IMR-90 (cell line): ENCODE measurements around the gene SLC25A33. TPM values are rescaled to one million over a fixed set of nuclear protein-coding genes. Genes with fewer than 3 reads are reported as not detected.
A peak's percentile ranks its signal among the peaks of the same experiment; 100 is the strongest.

ENCODE experiments used
- ATAC-seq: fragments of 200-7000 bp; cut with Tn5 transposase; 2 replicates; pipeline ENCODE4 v1.9.1; 2020; ENCODE audit warnings: low read depth, mild to moderate bottlenecking, moderate library complexity
- BruUV-seq: library from RNA; stranded (reverse); fragments of 400-500 nt; replicated peaks from 2 replicates; lab custom pipeline; 2021; lab: Mats Ljungman, UMichigan
- CTCF ChIA-PET: fragments of 300-600 bp; formaldehyde crosslinking; extraction: SDS; loops from one replicate; lab custom pipeline; 2021; ENCODE audit warnings: antibody characterized with exemption; lab: Yijun Ruan, JAX
- POLR2A ChIA-PET: fragments of 300-600 bp; sonication (Branson Sonifier 250); formaldehyde crosslinking; loops from one replicate; lab custom pipeline; 2022; ENCODE audit warnings: antibody characterized with exemption; ENCODE audit not compliant: unreplicated experiment; lab: Charles Lee
- DNase-seq: peaks from one replicate; pipeline ENCODE4 v3.0.0; 2013
- H2AFZ ChIP-seq: replicated peaks from 2 replicates; pipeline ENCODE3; 2013; ENCODE audit warnings: low read length, mild to moderate bottlenecking; ENCODE audit not compliant: poor library complexity
- H2AK5ac ChIP-seq: 2 replicates; pipeline ENCODE4 v1.6.1; 2013; ENCODE audit warnings: low read depth, low read length, inconsistent platforms
- H2AK9ac ChIP-seq: replicated peaks from 2 replicates; pipeline ENCODE3; 2013; ENCODE audit warnings: mild to moderate bottlenecking, low read depth, low read length, moderate library complexity; ENCODE audit not compliant: poor library complexity
- H2BK120ac ChIP-seq: 2 replicates; pipeline ENCODE4 v1.6.1; 2013; ENCODE audit warnings: low read depth, low read length, inconsistent platforms
- H2BK15ac ChIP-seq: 3 replicates; pipeline ENCODE4 v1.6.1; 2013; ENCODE audit warnings: low read depth, low read length, inconsistent platforms
- H2BK20ac ChIP-seq: 2 replicates; pipeline ENCODE4 v1.6.1; 2013; ENCODE audit warnings: low read depth, mild to moderate bottlenecking, inconsistent platforms, low read length, moderate library complexity
- H2BK5ac ChIP-seq: 2 replicates; pipeline ENCODE4 v1.6.1; 2013; ENCODE audit warnings: mild to moderate bottlenecking, low read depth, low read length, inconsistent platforms; ENCODE audit not compliant: poor library complexity, severe bottlenecking
- H3K14ac ChIP-seq: replicated peaks from 2 replicates; pipeline ENCODE4 v1.6.1; 2013; ENCODE audit warnings: low read depth, low read length, inconsistent platforms
- H3K18ac ChIP-seq: 2 replicates; pipeline ENCODE4 v1.6.1; 2013; ENCODE audit warnings: low read depth, low read length, control low read depth
- H3K23ac ChIP-seq: 2 replicates; pipeline ENCODE4 v1.6.1; 2013; ENCODE audit warnings: low read depth, low read length, inconsistent platforms
- H3K27ac ChIP-seq: 2 replicates; pipeline ENCODE4 v1.5.1; 2013; ENCODE audit warnings: mild to moderate bottlenecking, control low read depth, low read length; ENCODE audit not compliant: insufficient read depth
- H3K27me3 ChIP-seq: 2 replicates; pipeline ENCODE4 v1.6.1; 2013; ENCODE audit warnings: low read length; ENCODE audit not compliant: control insufficient read depth, insufficient read depth
- H3K36me3 ChIP-seq: 2 replicates; pipeline ENCODE4 v1.6.1; 2013; ENCODE audit warnings: low read length, mixed read lengths; ENCODE audit not compliant: control insufficient read depth, insufficient read depth
- H3K4ac ChIP-seq: 2 replicates; pipeline ENCODE4 v1.6.1; 2013; ENCODE audit warnings: low read depth, low read length, inconsistent platforms
- H3K4me1 ChIP-seq: 2 replicates; pipeline ENCODE4 v1.6.1; 2013; ENCODE audit warnings: low read length, mixed read lengths; ENCODE audit not compliant: control insufficient read depth, insufficient read depth
- H3K4me2 ChIP-seq: 2 replicates; pipeline ENCODE4 v1.6.1; 2013; ENCODE audit warnings: low read depth, mild to moderate bottlenecking, control low read depth, low read length, moderate library complexity
- H3K4me3 ChIP-seq: 2 replicates; pipeline ENCODE4 v1.5.1; 2013; ENCODE audit warnings: low read depth, mild to moderate bottlenecking, control low read depth, low read length, moderate library complexity; ENCODE audit not compliant: insufficient read depth
- H3K56ac ChIP-seq: 2 replicates; pipeline ENCODE4 v1.6.1; 2013; ENCODE audit warnings: low read length, inconsistent platforms; ENCODE audit not compliant: insufficient read depth; ENCODE audit errors: extremely low read depth
- H3K79me1 ChIP-seq, 2 experiments: 2 replicates each; pipeline ENCODE4 v1.6.1; 2013; ENCODE audit warnings: low read length in 2 of 2, inconsistent platforms in 1 of 2, low read depth in 1 of 2
- H3K9ac ChIP-seq: 2 replicates; pipeline ENCODE4 v1.6.1; 2013; ENCODE audit warnings: low read depth, low read length, control low read depth
- H3K9me1 ChIP-seq: 2 replicates; pipeline ENCODE4 v1.6.1; 2013; ENCODE audit warnings: low read length, inconsistent platforms; ENCODE audit not compliant: insufficient read depth
- H3K9me3 ChIP-seq: 2 replicates; pipeline ENCODE4 v1.6.1; 2013; ENCODE audit warnings: low read length; ENCODE audit not compliant: control insufficient read depth, insufficient read depth
- H4K20me1 ChIP-seq: 2 replicates; pipeline ENCODE4 v1.6.1; 2013; ENCODE audit warnings: low read length, inconsistent platforms; ENCODE audit not compliant: insufficient read depth
- H4K5ac ChIP-seq: 2 replicates; pipeline ENCODE4 v1.6.1; 2013; ENCODE audit warnings: mild to moderate bottlenecking, low read depth, low read length, control low read depth
- H4K8ac ChIP-seq, 2 experiments: 2 replicates each; pipeline ENCODE4 v1.6.1; 2013; ENCODE audit warnings: low read depth in 2 of 2, low read length in 2 of 2, control low read depth in 1 of 2, inconsistent platforms in 1 of 2
- H4K91ac ChIP-seq: 2 replicates; pipeline ENCODE4 v1.6.1; 2013; ENCODE audit warnings: low read depth, low read length, inconsistent platforms; ENCODE audit not compliant: insufficient read depth
- BHLHE40 ChIP-seq: fragments of 150-350 bp; IDR thresholded peaks from 2 replicates; pipeline ENCODE4 v1.6.1; 2016; ENCODE audit warnings: mild to moderate bottlenecking, low read depth, low read length
- CEBPB ChIP-seq: IDR thresholded peaks from 2 replicates; pipeline ENCODE4 v1.6.1; 2012; ENCODE audit warnings: low read depth, low read length, improper control_type of control experiment
- CHD1 ChIP-seq: IDR thresholded peaks from 2 replicates; pipeline ENCODE4 v1.6.1; 2012; ENCODE audit warnings: low read depth, low read length, improper control_type of control experiment
- FOS ChIP-seq: fragments of 150-350 bp; IDR thresholded peaks from 2 replicates; pipeline ENCODE4 v1.6.1; 2016; ENCODE audit warnings: low read depth, low read length
- MAFK ChIP-seq: IDR thresholded peaks from 2 replicates; pipeline ENCODE4 v1.6.1; 2012; ENCODE audit warnings: low read depth, low read length, improper control_type of control experiment
- MAZ ChIP-seq: IDR thresholded peaks from 2 replicates; pipeline ENCODE4 v1.6.1; 2012; ENCODE audit warnings: low read depth, mild to moderate bottlenecking, low read length, improper control_type of control experiment, moderate library complexity, borderline replicate concordance
- MXI1 ChIP-seq: IDR thresholded peaks from 2 replicates; pipeline ENCODE4 v1.6.1; 2012; ENCODE audit warnings: low read depth, mild to moderate bottlenecking, low read length, moderate library complexity, borderline replicate concordance
- NFE2L2 ChIP-seq: fragments of 150-350 bp; IDR thresholded peaks from 2 replicates; pipeline ENCODE4 v1.6.1; 2016; ENCODE audit warnings: low read depth, mild to moderate bottlenecking, low read length
- POLR2A ChIP-seq: IDR thresholded peaks from 2 replicates; pipeline ENCODE4 v1.6.1; 2012; ENCODE audit warnings: mild to moderate bottlenecking, low read depth, low read length
- RAD21 ChIP-seq: IDR thresholded peaks from 2 replicates; pipeline ENCODE4 v1.6.1; 2012; ENCODE audit warnings: low read length, improper control_type of control experiment
- RCOR1 ChIP-seq: IDR thresholded peaks from 2 replicates; pipeline ENCODE4 v1.6.1; 2012; ENCODE audit warnings: mild to moderate bottlenecking, low read length, improper control_type of control experiment; ENCODE audit not compliant: insufficient replicate concordance
- RFX5 ChIP-seq: IDR thresholded peaks from 2 replicates; pipeline ENCODE4 v1.8.0; 2012; ENCODE audit warnings: low read depth, mild to moderate bottlenecking, low read length, moderate library complexity
- SMC3 ChIP-seq: fragments of 150-350 bp; IDR thresholded peaks from 2 replicates; pipeline ENCODE4 v1.6.1; 2016; ENCODE audit warnings: low read depth, mild to moderate bottlenecking, antibody characterized with exemption, low read length, moderate library complexity
- WGBS, 2 experiments: methylation state at CpG; one replicate each; pipeline versions ENCODE4 v1.1.5 to v1.1.7; 2013; ENCODE audit warnings: missing lambda C conversion rate in 2 of 2; ENCODE audit not compliant: insufficient read length in 1 of 2; ENCODE audit errors: extremely low coverage in 2 of 2; 5-methylcytosine and 5-hydroxymethylcytosine counted together
- dilution Hi-C: fragments of 300-500 bp; cut with HindIII; formaldehyde crosslinking; loops from one replicate; pipeline ENCODE4 v1.14.3; 2018; ENCODE audit warnings: low sequenced_read_pairs; ENCODE audit not compliant: unreplicated experiment
- in situ Hi-C: fragments of 300-500 bp; cut with MboI; formaldehyde crosslinking; loops from 3 replicates; pipeline ENCODE4 v1.14.3; 2019; ENCODE audit warnings: low sequenced_read_pairs, inconsistent platforms, mixed read lengths
- intact Hi-C: fragments of 100-400 bp; cut with micrococcal nuclease; formaldehyde crosslinking; loops from 2 replicates; pipeline ENCODE4 v1.10.0; 2022
- polyA plus RNA-seq, 3 experiments: library from polyadenylated mRNA; depleted of rRNA; stranded (reverse); fragments of >200 nt; gene quantifications; 2 replicates each; pipeline ENCODE4 v1.2.3, GENCODE V29; 2012; ENCODE audit warnings: low replicate concordance in 1 of 3
- total RNA-seq: library from RNA; depleted of rRNA; stranded (reverse); fragments of >200 nt; gene quantifications from 2 replicates; pipeline ENCODE4 v1.2.3, GENCODE V29; 2012
- TF ChIP-seq, protein P1 (sequence below): fragments of 150-350 bp; IDR thresholded peaks from 2 replicates; pipeline ENCODE4 v1.6.1; 2016; ENCODE audit warnings: low read depth, mild to moderate bottlenecking, low read length, moderate library complexity, borderline replicate concordance
- TF ChIP-seq, protein P2 (sequence below): fragments of 150-350 bp; IDR thresholded peaks from 2 replicates; pipeline ENCODE4 v1.6.1; 2017; ENCODE audit warnings: mild to moderate bottlenecking, antibody characterized with exemption, low read length, low read depth
- TF ChIP-seq, protein P3 (sequence below): conservative IDR thresholded peaks from 2 replicates; pipeline ENCODE4 v1.5.1; 2012; ENCODE audit warnings: mild to moderate bottlenecking, low read depth, low read length, improper control_type of control experiment

The SLC25A33 gene
- total and polyA plus RNA-seq, 2 of the 4 experiments (the other 2 are of a cell fraction) = 2.5 to 3.0 TPM

DNA sequence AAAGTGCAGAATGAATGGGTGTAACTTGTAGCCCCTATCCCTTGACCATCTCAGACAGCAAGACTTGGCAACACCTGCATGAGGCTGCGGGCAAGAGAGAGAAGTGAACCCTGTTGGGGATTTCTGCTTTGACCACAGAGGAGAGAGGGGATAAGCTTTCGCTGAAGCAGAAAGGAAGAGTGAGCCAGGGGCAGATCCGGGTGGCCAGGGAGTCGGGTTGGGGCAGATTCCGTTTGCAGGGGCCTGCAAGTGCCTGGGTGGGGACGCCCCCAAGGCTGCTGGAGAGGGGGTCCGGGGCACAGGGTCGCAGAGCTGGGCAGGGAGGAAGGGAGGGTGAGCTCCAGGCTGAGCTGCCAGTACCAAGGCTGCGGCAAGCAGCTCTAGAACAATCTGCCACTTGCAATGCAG, 86.9 kb downstream of the SLC25A33 start:
- Histone ChIP-seq H2AK5ac (no peak overlapping the region), H3K14ac (no peak overlapping the region), H4K91ac (no peak overlapping the region), H3K4ac (no peak overlapping the region), H3K18ac (no peak overlapping the region), H3K4me2 (no peak overlapping the region), H2BK5ac (no peak overlapping the region), H2BK120ac (no peak overlapping the region), H3K9ac (no peak overlapping the region), H3K9me1 (no peaks in the 10 kb centered on the region), H3K79me1 (no peaks in the 10 kb centered on the region), H3K27me3 (peaks cover 4% of the 10 kb centered on the region; the same call in 1 of the 2 replicates), H2AK9ac (no peak overlapping the region), H3K23ac (no peak overlapping the region), H2BK15ac (no peak overlapping the region), H2AFZ (peak overlapping the region; percentile 36), H3K36me3 (no peaks in the 10 kb centered on the region), H3K9me3 (no peaks in the 10 kb centered on the region), H2BK20ac (no peak overlapping the region), H3K27ac (no peak overlapping the region), H3K4me3 (no peak overlapping the region), H4K5ac (no peak overlapping the region), H4K20me1 (no peaks in the 10 kb centered on the region), H3K4me1 (no peaks in the 10 kb centered on the region), H3K56ac (no peak overlapping the region), H4K8ac (no peak overlapping the region)
- dilution Hi-C loops = no loop called here
- TF ChIP-seq RCOR1 (no peak), MAFK (no peak), RAD21 (no peak), RFX5 (no peak), MXI1 (no peak), CHD1 (no peak), MAZ (no peak), SMC3 (no peak), POLR2A (no peak), NFE2L2 (no peak), BHLHE40 (no peak), FOS (no peak), CEBPB (no peak)
- TF ChIP-seq, protein P1, sequence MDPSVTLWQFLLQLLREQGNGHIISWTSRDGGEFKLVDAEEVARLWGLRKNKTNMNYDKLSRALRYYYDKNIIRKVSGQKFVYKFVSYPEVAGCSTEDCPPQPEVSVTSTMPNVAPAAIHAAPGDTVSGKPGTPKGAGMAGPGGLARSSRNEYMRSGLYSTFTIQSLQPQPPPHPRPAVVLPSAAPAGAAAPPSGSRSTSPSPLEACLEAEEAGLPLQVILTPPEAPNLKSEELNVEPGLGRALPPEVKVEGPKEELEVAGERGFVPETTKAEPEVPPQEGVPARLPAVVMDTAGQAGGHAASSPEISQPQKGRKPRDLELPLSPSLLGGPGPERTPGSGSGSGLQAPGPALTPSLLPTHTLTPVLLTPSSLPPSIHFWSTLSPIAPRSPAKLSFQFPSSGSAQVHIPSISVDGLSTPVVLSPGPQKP = no peak
- TF ChIP-seq, protein P2, sequence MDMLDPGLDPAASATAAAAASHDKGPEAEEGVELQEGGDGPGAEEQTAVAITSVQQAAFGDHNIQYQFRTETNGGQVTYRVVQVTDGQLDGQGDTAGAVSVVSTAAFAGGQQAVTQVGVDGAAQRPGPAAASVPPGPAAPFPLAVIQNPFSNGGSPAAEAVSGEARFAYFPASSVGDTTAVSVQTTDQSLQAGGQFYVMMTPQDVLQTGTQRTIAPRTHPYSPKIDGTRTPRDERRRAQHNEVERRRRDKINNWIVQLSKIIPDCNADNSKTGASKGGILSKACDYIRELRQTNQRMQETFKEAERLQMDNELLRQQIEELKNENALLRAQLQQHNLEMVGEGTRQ = no peak
- TF ChIP-seq, protein P3, sequence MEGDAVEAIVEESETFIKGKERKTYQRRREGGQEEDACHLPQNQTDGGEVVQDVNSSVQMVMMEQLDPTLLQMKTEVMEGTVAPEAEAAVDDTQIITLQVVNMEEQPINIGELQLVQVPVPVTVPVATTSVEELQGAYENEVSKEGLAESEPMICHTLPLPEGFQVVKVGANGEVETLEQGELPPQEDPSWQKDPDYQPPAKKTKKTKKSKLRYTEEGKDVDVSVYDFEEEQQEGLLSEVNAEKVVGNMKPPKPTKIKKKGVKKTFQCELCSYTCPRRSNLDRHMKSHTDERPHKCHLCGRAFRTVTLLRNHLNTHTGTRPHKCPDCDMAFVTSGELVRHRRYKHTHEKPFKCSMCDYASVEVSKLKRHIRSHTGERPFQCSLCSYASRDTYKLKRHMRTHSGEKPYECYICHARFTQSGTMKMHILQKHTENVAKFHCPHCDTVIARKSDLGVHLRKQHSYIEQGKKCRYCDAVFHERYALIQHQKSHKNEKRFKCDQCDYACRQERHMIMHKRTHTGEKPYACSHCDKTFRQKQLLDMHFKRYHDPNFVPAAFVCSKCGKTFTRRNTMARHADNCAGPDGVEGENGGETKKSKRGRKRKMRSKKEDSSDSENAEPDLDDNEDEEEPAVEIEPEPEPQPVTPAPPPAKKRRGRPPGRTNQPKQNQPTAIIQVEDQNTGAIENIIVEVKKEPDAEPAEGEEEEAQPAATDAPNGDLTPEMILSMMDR = no peak
- in situ Hi-C loops = no loop called here
- intact Hi-C loops = no loop called here
- BruUV-seq = no TSS peak
- ATAC-seq (no peak), DNase-seq (no peak)
- ChIA-PET POLR2A (no interaction called here), CTCF (interaction anchor here (0.6 to 1.0 kb wide), 4 partner anchors 65 to 242 kb away, joined by 3 read pairs; no protein-coding TSS in a partner anchor)
- WGBS, 2 experiments = no CpG with 5 or more reads among the region's 9 CpGs
